ENCODE data around the gene GIMAP5.

The GIMAP5 gene

DNA sequence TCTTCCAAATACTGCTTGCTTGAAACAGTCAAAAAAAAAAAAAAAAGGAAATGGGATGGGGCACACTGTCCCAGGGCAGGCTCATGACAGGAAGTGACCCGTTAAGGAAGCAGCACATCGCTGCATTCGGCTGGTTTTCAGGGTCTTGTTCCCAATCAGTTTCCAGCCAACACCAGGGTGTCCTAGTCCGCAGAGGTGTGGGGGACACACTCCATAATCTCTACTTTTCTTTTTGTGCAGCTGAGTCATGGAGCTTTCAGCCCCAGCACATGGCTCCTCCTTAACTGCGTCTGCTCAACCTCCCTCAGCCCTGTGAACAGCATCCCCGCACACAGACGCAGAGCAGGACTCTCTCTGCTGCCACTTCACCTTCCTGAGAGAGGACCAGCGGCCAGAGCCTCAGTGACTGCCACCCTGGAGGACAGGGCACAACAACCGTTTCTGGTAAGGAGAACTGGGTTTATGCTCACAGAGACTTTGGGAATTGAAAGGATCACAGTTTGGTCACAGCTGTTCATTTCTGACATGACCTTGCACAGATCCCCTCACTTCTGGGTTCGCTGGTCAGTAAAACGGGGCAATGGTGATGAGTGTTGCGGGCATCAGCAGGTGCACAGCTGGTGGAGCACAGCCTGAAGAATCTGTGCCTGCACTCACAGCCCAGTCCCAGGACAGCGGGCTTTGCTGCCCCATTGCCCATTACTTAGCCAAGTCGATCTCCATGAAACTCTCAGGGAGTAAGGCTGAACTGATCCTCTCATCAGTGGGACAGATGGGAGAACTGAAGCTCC is at the start of gene GIMAP5:
GIMAP5 (plus strand) TSS at position 154 of the 791 bp plus-strand sequence. CDS start 3,467 bp downstream, outside the sequence.
- no peak for DNase-seq (ENCODE audit: low spot score)

- DNase-seq (ENCODE audit: low spot score) = no peak
These were observed 48.6 kb upstream of the GIMAP5 start for GRCh38 chr7:150688630-150689029.

- DNase-seq (ENCODE audit: low spot score) = no peak
These were observed 41.6 kb upstream of the GIMAP5 start for GRCh38 chr7:150695654-150696053.

- DNase-seq (ENCODE audit: low spot score) = no peak
These were observed 34.0 kb upstream of the GIMAP5 start for GRCh38 chr7:150703209-150703608.

DNA sequence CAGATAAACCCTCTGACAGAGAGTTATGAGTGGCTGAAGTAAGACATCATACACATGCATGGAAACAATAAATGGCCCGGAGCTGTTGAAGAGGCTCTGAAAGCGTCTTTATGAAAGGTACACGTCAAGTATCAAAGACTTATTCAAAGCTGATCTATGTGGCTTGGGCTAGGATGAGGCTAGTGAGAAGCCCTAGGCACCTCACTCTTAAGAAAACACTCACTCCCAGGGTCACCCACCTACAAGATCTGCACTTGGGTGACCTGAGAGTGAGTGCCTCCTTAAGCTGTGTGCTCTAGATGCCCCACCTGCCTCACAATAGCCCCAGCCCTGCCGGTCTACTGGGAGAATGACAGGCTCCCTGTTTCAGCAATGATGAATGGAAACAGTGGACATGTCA is 21.9 kb upstream of the GIMAP5 start:
- DNase-seq (ENCODE audit: low spot score) = no peak

- DNase-seq (ENCODE audit: low spot score) = no peak
These were observed 21.5 kb upstream of the GIMAP5 start for GRCh38 chr7:150715738-150716137.

GRCh38 chr7:150716368-150716767 is 20.9 kb upstream of the GIMAP5 start, which contains the start of gene GIMAP1:
TSS of gene GIMAP1 (plus strand) at chr7:150716613. CDS start at chr7:150719048, 2,435 bp downstream.
- DNase-seq (ENCODE audit: low spot score) = no peak

DNA sequence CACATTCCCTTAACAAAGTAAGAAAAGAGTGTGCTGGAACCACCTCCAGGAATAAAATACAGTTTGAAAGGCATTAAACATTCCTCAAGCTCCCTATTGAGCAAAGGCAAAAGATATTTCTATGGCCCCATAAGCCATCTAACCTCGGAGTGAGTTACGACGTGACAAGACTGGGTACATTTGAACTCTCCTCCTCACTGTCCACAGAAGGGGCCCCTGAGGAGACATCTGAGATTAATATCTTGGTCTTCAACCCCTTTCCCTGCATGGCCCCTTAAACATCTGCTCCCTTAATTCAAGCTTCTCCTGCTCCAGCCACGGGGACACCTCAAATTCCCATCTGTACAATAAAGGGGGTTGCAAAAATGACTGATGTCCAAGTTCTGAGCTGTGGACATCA is 20.3 kb upstream of the GIMAP5 start:
- DNase-seq (ENCODE audit: low spot score) = no peak

- DNase-seq (ENCODE audit: low spot score) = no peak
These were observed 19.3 kb upstream of the GIMAP5 start for GRCh38 chr7:150717814-150718420.

- DNase-seq (ENCODE audit: low spot score) = no peak
These were observed 17.8 kb upstream of the GIMAP5 start for GRCh38 chr7:150719436-150719835.

DNA sequence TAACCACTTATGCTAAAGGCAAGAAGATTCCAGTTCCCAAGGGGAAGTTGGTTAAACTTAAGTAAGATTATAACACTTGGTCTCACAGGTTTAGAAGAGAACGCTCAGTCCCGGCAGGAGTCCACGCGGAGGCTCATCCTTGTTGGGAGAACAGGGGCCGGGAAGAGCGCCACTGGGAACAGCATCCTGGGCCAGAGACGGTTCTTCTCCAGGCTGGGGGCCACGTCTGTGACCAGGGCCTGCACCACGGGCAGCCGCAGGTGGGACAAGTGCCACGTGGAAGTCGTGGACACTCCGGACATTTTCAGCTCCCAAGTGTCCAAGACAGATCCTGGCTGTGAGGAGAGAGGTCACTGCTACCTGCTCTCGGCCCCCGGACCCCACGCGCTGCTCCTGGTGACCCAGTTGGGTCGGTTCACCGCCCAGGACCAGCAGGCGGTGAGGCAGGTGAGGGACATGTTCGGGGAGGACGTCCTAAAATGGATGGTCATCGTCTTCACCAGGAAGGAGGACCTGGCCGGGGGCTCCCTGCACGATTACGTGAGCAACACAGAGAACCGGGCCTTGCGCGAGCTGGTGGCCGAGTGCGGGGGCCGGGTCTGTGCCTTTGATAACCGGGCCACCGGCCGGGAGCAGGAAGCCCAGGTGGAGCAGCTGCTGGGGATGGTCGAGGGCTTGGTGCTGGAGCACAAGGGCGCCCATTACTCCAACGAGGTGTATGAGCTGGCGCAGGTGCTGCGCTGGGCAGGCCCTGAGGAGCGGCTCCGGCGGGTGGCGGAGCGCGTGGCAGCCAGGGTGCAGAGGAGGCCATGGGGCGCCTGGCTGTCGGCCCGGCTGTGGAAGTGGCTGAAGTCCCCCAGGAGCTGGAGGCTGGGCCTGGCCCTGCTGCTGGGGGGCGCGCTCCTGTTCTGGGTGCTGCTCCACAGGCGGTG is 17.0 kb upstream of the GIMAP5 start:
- DNase-seq (ENCODE audit: low spot score) = no peak

GRCh38 chr7:150721970-150722373 is 15.2 kb upstream of the GIMAP5 start:
- DNase-seq (ENCODE audit: low spot score) = no peak

GRCh38 chr7:150722431-150722931 is 14.7 kb upstream of the GIMAP5 start:
- DNase-seq (ENCODE audit: low spot score) = no peak

DNA sequence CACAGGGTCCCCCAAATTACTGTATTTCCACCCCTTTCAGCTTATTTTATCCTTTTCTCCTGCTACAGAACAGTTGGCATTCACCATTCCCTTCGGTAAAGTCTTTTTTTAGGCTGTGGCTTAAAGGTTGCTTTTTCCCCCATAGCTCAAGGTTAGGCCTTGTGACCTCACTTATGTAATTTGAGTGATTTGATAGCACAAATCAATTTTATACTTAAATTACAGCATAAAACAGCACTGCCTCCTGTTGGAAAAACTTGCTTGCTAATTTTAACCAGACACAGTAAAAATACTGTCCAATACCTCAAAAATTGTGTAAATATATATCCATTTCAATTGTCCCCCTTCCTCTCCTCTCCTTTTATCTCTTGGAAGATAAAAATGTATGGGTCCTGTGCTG is 13.8 kb upstream of the GIMAP5 start:
- DNase-seq (ENCODE audit: low spot score) = no peak

GRCh38 chr7:150727381-150727780 is 9.8 kb upstream of the GIMAP5 start:
- no peak for DNase-seq (ENCODE audit: low spot score)

DNA sequence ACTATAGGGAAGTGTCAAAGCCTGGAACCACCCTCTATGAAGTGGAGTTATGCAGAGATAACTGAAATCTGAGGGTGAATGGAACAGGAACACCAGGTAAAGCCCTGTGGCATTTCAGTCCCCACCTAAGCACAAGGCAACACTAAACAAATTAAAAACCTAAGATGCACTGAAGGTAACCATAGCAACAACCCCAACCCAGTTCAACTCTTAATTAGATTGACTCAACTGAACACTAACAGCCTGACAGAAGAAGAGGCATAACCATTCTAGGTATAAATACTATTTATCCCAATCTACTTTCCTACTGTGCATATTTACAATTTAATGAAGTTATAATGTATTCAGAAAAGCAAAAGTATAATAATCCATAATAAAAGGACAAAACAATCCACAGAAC is 9.2 kb upstream of the GIMAP5 start:
- no peak for DNase-seq (ENCODE audit: low spot score)

DNA sequence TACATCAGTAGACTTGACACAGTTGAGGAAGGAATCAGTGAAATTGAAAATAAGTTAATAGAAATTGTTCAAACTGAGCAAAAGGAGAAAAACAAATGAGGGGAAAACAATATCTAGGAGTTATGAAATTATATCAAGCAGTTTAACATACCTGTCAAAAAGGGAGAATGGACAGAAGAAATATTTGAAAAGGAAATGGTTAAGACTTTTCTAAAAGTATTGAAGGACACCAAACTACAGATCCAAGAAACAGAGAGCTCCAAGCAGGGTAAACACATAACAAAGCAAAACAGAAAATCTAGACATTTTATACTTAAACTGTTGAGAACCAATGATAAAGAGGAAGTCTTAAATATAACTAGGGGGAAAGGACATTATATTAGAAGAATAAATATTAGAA is 8.6 kb upstream of the GIMAP5 start:
- no peak for DNase-seq (ENCODE audit: low spot score)

GRCh38 chr7:150731916-150732315 is 5.3 kb upstream of the GIMAP5 start:
- DNase-seq (ENCODE audit: low spot score) = no peak

DNA sequence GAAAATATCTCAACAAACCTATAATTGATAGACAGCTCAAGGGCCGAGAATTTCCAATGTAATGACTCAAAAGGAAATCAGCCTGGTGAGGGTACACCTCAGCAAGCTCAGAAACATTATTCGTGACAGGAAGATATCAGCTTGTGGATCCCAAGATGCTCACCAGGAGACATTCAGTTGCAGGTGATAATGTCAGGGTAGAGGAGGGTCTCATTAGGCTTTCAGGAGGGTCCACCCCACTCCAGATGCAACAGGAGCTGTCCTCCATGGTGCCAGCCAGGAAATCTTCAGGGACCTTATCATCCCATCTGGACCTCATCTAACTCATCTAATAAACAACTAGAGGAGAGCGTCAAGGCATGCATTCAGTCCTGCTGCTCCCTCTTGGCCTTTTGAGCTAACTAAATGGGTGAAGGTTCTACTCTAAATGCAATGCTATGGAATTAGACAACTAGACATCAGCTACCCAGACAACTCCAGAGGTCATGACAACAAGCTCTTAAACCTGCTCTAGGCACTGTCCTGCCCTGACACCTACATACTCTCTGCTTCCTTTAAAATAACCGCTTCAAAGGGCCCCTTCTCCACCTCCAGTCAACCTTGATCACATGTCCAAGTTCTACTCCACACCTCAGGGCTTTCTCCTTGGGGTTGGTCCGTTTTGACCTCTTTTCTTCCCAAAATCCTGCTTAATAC is 4.3 kb upstream of the GIMAP5 start:
- no peak for DNase-seq (ENCODE audit: low spot score)

- DNase-seq (ENCODE audit: low spot score) = no peak
These were observed 3.6 kb upstream of the GIMAP5 start for GRCh38 chr7:150733482-150734095.

GRCh38 chr7:150734254-150734653 is 3.0 kb upstream of the GIMAP5 start:
- no peak for DNase-seq (ENCODE audit: low spot score)

Measured in hepatic stellate cell (primary cell).